NCI-H2081 (cell line): ENCODE results near the gene IQGAP3.

Source experiments
- DNase-seq, 2 experiments: peaks; one replicate each; lab custom pipeline; 2025; lab: John Stamatoyannopoulos, UW

The IQGAP3 gene

DNA sequence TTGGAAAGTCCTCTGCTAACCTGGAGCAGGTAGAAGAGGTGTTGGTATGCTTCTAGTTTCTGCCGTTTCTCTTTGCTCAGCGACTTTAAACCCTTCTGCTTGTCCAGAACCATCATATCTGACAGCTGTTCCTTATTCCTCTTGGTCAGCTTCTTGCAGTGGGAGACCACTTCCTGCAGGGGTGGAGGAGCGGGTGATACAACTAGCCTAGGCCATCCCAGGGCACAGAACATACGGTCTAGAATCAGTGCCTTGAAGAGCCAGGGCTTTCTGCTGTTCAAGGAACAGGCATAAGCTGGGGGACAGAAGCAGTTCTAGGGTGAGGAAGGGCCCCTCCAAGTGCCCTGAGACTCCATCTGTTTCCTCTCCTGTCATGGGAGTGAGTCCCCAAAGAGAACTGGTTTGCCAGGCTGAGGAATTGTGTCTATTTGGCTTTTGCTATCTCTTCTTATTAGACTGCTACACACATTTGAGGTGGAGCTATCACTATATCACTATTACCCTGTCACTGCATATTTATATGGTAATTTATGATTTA is 32.5 kb downstream of the IQGAP3 start:
- DNase-seq, result no peak

GRCh38 chr1:156538711-156539440 is 33.5 kb downstream of the IQGAP3 start:
- DNase-seq, result no peak

- no peak for DNase-seq
Observed at GRCh38 chr1:156537027-156537426, 35.3 kb downstream of the IQGAP3 start.

- no peak for DNase-seq
Observed at GRCh38 chr1:156534424-156535060, 37.8 kb downstream of the IQGAP3 start.

- no peak for DNase-seq
Observed at GRCh38 chr1:156533568-156534220, 38.7 kb downstream of the IQGAP3 start.

DNA sequence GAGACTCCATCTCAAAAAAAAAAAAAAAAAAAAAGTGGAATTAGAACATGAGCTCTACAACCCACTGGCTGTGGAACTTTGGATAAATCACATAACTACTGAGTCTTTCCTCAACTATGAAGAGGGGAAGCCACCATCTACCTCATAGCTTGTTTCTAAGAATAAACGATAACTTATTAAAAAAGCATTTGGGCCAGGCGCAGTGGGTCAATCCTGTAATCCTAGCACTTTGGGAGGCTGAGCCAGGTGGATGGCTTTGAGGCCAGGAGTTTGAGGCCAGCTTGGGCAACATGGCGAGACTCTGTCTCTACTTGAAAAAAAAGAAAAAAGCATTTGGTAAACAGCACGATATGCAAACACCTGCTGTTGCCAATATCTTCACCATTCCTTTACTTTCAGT is 40.0 kb downstream of the IQGAP3 start:
- no peak for DNase-seq

DNA sequence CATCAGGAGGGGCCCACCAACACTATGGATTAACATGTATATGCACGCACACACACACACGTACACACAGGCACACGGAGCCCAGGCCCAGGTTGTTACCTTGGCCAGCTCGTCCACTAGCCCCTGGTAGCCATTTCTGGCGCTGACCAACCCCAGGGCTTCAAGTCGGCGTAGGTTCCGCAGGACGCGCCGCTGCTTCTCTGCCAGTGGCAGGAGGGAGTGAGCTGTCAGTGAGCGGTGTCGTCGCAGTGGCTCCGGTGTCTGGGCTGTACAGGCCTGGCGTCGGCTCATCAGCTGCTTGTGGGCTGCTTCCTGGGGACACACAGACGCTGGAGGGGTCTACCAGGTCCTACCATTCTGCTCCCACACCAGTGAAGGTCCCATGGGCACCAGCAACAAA is 42.4 kb downstream of the IQGAP3 start:
- DNase-seq, result no peak

GRCh38 chr1:156528875-156529425 is 43.4 kb downstream of the IQGAP3 start:
- DNase-seq, result no peak

DNA sequence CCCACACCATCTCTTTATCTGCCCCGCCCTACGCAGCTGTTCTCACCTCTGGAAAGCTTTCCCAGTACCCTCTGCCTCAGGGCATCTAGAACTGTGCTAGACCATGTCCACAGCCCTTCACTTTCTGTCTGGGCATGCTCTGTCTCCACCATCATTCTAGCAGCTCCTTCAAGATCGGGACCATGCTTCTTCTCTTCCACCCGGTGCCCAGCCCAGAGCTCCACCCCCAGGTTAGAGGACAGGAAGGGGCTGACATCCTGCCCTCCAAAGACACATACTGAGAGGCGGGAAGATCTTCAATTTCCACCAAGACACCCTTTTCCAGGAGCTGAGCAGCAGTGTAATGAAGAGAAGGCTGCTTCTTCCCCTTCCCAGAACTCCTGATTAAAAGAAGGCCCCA is 44.1 kb downstream of the IQGAP3 start:
- no peak for DNase-seq

DNA sequence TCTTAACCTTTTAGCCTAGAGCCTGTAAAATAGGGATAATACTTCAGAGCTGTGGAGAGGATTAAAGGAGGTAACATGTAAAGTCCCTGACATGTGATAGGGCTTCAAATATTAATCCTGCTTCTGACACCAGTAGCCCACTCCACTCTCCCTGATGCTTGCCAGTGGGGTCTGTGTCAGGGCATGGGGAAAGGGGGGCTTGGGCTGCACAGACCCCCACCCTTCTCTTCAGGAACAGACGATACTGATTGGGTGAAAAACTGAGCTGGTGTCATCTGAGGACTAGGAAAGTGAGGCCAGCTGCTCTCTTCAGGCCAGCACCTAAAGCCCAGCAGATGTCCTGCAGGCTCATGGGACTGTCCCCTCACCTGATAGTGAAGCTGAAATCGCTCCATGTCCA is 44.8 kb downstream of the IQGAP3 start:
- no peak for DNase-seq

DNA sequence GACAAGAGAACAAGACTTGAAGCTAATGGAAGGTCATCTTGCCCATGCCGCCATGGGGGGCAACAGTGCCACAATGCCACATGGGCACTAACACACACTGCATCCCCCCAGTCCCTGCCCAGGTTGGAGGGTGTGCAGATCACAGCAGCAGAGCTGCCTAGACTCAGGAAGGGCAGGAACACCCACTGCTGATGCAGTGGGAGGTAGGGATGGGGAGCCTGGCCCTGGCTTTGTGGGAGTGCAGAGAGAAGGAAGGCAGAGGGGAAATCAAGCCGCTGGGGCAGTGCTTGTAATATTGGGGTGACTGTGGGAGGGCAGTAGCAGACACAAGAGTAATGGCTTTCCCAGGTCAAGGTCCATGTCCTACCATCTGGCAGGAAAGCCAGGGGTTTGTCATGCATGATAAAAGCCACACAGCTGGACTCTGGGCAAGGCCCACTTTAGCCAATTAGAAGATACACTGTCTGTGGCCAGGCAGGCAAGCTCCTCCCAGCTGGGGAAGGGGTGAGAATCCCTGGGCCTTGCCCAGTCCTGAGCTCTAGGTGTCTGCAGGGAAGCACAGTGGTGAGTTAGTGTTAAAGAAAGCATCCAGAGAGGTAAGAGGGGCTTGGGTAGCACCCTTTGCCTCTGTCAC is 46.4 kb downstream of the IQGAP3 start:
- DNase-seq, result no peak

- no peak for DNase-seq
Observed at GRCh38 chr1:156525071-156525501, 47.3 kb downstream of the IQGAP3 start.

DNA sequence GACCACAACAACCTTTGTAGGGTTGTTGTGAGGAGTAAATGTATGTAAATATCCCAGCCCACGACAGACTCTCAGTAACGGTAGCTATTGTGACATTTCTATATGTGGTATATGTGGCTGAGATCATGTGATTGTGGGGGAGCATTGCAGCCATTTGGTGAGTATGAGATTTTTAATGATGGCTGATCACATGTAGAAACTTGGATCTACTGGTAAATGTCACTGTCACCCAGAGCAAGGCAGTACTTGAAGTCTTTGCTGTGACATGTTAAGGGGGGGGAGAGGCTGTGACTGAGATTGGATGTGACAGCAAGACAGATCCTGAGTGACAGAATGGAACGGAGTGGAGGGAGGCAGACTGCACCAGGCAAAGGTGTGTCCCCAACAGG is 47.9 kb downstream of the IQGAP3 start:
- no peak for DNase-seq

DNA sequence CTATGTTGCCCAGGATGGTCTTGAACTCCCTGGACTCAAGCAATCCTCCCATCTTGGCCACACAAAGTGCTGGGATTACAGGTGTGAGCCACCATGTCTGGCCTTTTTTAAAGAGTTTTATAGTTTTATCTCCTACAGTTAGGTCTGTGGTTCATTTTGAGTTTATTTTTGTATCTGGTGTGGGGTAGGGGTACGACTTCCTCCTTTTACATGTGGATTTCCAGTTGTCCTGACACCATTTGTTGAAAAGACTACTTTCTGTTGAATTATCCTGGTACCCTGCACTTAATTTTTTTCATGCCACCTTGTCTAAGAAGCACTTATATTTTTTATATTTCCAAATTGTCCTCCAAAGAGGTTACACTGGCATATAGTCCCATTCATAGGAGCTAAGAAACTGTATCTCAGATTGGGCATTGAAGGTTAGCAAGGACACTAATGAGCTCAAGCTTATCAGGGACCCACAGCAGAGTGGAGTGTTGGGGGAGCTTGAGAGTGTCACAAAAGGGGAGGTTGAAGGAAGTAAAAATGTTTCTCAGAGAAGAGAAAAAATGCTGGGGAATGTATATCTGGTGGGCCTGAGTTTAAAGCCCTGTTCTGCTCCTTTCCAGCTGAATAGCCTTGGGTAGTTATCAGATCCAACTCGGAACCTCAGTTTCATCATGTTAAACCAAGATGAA is 48.4 kb downstream of the IQGAP3 start:
- no peak for DNase-seq

GRCh38 chr1:156522443-156522970 is 49.9 kb downstream of the IQGAP3 start:
- no peak for DNase-seq

- DNase-seq, result no peak
Observed at GRCh38 chr1:156517748-156518147, 54.6 kb downstream of the IQGAP3 start.

DNA sequence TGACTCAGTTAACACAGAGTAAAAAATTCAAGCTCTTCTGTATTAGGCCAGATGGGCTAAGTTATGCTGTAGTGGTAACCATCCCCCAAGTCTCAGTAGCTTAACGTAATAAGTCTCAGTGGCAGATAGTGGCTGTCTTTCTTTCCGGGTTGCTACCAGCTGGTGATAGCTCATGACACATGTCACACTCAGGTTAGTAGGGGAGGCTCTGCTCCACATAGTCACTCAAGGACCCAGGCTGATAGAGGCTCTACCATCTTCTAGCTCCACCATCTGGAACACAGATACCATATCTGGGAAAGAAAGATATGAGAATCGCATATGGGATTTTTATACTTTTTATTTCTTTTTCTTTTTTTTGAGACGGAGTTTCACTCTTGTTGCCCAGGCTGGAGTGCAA is 55.5 kb downstream of the IQGAP3 start:
- DNase-seq, result no peak

GRCh38 chr1:156515956-156516355 is 56.4 kb downstream of the IQGAP3 start:
- no peak for DNase-seq

GRCh38 chr1:156513185-156513584 is 59.2 kb downstream of the IQGAP3 start:
- no peak for DNase-seq

DNA sequence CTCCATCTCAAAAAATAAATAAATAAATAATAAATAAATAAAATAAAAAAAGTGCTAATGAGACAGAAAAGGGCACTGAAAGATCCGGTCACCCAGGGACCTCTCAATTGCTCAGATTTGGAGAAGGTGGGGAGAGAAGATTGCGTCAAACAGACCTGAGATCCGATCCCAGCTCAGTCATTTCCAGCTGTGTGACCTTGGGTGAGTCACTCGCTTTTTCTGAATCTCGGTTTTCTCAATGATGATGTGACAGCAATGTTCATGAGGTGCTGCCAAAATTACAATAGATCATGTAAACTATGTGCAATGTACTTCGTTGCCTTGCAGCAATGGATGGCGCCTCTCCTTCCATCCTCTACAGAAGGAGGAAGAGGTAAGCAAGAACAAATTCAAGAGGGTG is 60.7 kb downstream of the IQGAP3 start:
- DNase-seq, result no peak

- DNase-seq, result no peak
Observed at GRCh38 chr1:156510709-156511108, 61.7 kb downstream of the IQGAP3 start.
